ENCODE data around the gene USP16. TPM values are rescaled to one million over a fixed set of nuclear protein-coding genes. Genes with fewer than 3 reads are reported as not detected.

Gene USP16
- total RNA-seq, 1 donor from 2014 or later, result 30.4 TPM

DNA sequence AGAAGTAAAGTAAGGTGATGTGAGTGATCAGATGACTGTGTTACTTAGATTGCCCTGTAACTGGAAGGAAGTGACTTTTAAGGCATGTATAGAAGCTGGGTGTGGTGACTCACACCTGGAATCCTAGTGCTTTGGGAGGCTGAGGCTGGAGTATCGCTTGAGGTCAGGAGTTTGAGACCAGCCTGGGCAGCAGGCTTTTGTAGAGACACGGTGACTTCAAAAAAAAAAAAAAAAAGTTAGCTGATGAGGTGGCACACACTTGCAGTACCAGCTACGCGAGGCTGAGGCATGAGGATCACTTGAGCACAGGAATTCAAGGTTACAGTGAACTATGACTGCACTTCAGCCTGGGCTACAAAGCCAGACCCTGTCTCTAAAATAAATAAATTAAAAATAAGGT, 2.3 kb upstream of the USP16 start:
- ATAC-seq (no peak), DNase-seq (ENCODE audit: missing footprints) (no peak)
- intact Hi-C loops (cut with DNase I), result no loop called here

DNA sequence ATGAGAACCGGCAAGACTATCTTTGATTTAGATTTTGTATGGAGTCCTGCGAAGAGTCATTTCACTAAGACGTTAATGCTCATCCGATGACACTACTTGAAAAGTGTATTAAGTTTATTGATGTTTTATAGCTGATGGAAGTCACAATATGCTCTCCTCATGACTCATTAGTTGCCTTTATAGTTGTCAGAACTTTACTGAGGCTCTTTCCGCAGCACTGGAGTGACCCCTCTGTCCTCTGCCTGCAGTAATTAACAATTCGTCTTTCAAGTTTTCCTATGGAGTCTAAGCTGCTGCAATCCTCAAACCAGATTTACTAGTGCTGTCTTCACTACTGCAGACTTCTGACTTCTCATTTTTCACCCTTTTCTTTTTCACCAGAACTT, 853 bp downstream of the USP16 start:
- intact Hi-C loops (cut with DNase I), result loop anchor here (2.0 to 5.0 kb wide), 2 partner anchors 33 to 47 kb away; partner anchors contain the start of genes CCT8 and LTN1
- ATAC-seq (no peak), DNase-seq (ENCODE audit: missing footprints) (no peak)

DNA sequence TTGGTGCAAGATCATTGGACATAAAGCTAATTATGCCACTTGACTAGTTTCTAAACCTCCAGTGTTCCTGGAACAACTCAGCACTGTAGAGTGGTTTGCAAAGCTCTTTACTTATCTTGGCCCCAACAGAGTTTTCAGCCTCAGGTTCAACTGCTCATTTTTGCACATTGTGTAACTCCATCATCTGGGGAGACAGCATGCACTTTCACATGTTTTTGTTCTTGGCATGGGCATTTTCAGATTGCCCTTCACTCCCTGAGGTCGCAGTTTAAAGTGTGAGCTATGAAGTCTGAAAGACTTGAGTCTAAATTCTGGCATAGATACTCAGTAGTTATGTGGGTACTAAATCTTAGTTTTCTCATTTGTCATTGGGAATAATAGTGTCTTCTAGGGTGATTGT, 5.1 kb downstream of the USP16 start:
- no peak for ATAC-seq
- DNase-seq (ENCODE audit: missing footprints), result no peak

DNA sequence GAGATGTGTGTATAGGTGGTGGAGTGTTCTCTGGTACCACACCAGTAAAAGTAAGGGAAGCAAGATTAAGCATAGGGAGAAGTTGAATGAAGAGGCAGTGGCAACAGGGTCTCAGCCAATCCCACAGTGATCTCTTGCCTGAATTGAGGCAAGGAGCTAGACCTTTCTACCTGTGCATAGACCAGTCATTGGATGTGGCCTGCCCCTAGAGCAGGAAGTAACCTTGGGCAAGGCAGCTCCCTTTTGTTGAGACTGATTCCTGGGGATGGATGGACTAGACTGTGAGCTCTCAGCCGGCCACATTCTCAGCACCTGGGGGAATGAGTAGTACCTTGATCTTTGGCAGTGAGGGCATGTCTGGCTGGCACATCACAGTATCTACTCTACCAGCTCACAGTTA, 6.4 kb downstream of the USP16 start:
- no peak for ATAC-seq
- intact Hi-C loops (cut with DNase I), result no loop called here
- no peak for DNase-seq (ENCODE audit: missing footprints)

More for the DNA sequence above, 5.1 kb downstream of the USP16 start:
- intact Hi-C loops (cut with DNase I), result loop anchor here (5.0 kb wide), 1 partner anchor 37 kb away; the partner anchor contains the start of gene LTN1

DNA sequence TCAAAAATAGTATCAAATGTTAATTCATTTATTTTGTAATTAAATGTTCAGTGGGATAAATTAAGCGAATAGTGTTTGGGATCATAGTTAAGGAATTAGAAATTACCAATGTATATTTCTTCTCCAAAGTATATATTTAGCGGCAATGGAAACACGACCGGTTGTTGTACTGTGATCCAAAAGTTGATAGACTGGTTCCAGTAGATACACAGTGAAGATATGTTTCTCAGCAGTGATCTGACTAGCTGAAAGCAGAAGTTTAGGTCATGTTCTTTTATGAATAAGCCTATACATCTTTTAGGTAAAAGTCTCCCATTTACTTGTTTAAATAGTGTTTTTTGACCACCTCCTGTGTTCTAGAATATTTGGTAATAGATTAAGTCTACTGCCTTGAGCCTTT, 8.8 kb downstream of the USP16 start:
- intact Hi-C loops (cut with DNase I), result no loop called here
- no peak for ATAC-seq
- no peak for DNase-seq (ENCODE audit: missing footprints)

DNA sequence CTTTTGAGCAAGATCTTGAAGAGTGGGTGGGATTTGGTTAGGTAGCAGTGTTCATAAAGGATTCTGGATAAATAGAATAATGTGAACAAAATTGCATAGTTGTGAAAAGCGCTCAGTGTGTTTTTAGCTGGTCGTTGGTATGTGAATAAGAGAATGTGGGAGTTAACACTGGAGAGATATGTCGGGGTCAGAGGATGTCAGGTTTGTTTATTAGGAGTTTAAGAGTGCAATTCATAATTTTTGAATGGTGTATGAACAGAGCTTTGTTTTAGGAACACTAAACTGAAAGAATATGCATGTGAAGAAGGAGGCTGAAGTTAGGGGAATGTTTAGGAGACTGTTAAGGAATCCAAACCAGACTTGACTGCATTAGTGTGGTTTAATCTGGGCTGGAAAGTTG, 9.4 kb downstream of the USP16 start:
- DNase-seq (ENCODE audit: missing footprints) (no peak), ATAC-seq (no peak)
- intact Hi-C loops (cut with DNase I), result no loop called here

DNA sequence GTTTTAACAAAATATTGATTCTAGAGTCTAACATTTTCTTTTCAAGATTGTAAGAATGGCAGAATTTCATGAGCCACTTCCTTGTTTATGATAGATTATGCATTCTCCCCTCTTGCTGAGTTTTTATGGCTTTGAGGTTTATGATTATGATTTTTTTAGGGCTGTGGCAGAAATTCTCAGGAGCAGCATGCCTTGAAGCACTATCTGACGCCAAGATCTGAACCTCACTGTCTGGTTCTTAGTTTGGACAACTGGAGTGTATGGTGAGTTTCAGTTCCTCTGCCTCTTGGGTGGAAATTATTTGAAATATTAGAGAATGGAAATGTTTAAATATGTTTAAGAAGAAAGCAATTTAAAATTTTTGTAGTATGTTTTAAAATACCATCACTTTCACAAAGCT, 10.2 kb downstream of the USP16 start:
- no peak for ATAC-seq
- DNase-seq (ENCODE audit: missing footprints), result no peak
- intact Hi-C loops (cut with DNase I), result no loop called here

DNA sequence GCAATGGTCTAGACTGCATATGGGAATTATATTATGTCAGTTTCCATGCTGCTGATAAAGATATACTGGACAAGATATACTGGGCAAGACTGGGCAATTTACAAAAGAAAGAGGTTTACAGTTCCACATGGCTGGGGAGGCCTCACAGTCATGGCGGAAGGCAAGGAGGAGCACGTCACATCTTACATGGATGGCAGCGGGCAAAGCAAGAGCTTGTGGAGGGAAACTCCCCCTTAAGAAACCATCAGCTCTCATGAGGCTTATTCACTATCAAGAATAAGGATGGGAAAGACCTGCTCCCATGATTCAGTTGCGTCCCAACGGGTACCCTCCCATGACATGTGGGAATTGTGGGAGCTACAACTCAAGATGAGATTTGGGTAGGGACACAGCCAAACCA, 27.8 kb downstream of the USP16 start:
- DNase-seq (ENCODE audit: missing footprints), result no peak
- no peak for ATAC-seq
- intact Hi-C loops (cut with DNase I), result no loop called here

DNA sequence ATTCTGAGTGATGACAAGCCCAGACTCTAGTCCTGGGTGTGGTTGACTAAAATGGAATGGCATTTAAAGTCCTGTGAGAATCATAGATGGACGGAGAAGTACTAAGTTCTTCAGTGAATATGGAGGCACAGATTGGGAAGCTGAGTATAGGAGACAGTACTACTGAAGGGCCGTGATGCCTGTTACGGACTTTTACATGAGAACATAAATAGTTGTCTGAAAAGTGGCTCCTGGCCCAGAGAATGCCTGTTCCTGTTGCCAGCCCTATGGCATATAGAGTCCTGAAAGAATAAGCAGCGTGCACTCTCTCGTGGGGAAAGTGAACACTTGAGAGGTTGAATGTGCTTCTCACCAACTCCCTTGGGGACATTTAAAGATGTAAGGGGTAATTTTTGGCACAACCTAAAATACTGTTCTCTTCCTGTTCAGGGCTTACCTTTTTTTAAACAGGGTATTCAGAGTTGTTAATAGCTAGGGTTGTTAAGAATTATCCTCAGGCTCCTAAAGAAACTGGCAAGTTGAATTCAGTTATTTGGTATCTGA, 28.6 kb downstream of the USP16 start:
- ATAC-seq (no peak), DNase-seq (ENCODE audit: missing footprints) (no peak)
- intact Hi-C loops (cut with DNase I), result no loop called here

DNA sequence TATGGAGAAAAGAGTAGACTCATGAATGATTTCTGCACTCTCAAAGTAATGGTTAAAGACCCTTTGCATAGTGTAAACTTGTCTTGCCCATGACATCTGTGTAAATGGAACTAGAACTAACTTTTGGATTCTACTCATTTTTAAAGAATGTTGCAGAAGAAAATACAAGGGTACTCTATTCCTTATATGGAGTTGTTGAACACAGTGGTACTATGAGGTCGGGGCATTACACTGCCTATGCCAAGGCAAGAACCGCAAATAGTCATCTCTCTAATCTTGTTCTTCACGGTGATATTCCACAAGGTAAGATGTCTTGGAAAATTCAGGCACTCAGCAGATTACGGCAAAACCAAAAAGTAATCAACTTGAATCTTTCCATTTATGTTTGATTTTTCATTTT, 29.2 kb downstream of the USP16 start:
- intact Hi-C loops (cut with DNase I), result no loop called here
- no peak for ATAC-seq
- no peak for DNase-seq (ENCODE audit: missing footprints)

DNA sequence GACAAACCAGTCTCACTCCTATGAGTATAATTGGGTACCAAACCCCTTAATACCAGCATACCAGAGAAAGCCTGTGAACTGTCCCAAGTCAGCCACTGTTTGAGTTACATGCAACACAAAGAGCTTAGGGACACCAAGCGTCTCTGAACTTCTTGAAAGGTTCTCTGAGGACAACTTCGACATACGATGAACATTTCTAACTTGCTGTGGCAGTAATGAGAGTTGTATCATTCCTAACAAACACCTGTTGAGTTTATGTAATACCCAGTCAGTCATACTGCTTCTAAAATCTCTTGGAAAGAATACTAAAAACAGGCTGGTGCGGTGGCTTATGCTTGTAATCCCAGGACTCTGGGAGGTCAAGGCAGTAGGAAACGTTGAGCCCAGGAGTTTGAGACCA, 30.6 kb downstream of the USP16 start:
- no peak for DNase-seq (ENCODE audit: missing footprints)
- intact Hi-C loops (cut with DNase I), result no loop called here
- no peak for ATAC-seq

DNA sequence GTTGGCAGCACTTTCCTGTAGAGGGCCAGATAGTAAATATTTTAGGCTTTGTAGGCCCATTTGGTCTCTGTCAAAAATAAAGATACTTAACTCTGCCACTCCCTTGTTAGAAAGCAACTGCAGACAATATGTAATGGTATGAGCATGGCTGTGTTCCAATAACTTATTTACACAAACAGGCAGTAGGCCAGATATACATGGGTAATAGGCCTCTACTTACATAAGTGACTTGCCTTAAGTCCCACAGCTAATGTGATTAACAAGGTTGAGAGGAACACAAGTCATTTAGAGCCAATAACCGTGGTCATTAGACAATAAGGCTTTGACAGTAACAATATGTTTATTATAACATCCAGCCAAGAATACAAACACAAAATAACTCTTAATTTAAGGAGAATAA, 31.5 kb downstream of the USP16 start:
- ATAC-seq (no peak), DNase-seq (ENCODE audit: missing footprints) (no peak)
- intact Hi-C loops (cut with DNase I), result no loop called here

DNA sequence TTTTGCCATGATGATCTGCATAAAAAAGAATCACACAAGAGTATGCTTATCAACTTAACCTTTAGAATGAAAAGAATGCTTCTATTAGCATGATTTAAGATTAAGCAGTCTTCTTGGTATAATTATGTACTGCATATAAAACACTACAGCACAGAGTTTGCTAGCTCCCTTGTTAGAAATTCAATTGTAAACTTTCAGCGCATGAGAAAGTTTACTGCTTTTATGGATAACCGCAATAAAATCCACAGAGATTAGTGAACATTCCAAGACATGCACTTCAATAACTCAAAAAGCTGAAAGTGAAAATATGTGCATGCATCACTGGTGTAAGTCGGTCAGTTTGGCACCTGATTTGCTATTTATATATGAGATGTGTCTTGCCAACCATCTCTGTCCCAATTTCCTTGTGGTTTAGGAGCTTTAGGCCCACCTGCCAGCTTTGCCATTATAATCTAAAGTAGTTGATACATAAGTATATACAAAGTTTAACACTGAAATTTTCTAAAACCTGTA, 32.1 kb downstream of the USP16 start:
- ATAC-seq (no peak), DNase-seq (ENCODE audit: missing footprints) (no peak)
- intact Hi-C loops (cut with DNase I), result no loop called here

DNA sequence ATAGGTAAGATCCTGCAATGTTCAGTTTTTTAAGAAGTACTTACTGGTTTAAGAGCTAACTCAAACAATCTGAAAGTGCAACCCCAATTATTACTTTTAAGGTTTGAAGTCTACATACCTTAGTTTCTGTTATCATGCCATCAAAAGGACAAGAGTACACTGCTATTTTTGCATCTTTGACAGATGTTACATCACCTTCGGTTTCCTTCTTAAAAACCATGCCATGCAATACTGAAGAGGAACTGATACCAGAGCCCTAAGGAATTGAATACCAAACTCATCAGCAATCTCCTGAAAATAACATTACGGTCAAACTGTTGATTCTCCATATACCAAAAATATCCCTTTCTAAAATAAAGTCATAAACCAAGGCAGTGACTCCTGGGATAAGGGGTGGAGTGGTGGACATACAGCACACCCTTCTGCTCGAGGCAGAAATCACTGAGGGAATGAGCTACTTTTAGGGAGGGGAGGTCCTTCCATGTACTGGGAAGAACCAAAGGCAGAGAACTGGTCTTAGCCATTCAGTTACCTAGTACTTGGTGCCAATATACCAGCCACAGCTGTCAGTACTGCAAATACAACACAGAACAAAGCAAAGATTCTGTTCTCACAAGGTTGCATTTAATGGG, 40.5 kb downstream of the USP16 start:
- DNase-seq (ENCODE audit: missing footprints) (no peak), ATAC-seq (peak; percentile 23)
- intact Hi-C loops (cut with DNase I), result no loop called here

DNA sequence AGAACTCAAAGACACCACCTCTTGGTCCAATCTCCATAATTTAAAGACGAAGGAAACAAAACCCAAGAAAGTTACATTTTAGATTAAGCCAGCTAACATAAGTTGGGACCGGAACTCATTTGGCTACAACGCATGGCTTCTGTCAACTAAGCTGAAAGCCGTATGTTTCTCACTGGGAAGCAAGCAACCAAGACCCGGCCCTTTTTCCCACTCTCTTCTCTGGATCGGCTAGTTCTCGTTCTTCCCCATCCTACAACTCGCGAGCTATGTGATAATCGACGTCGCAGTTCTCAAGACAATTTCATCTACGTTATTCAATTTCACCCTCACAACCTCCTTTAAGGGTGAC, 48.4 kb downstream of the USP16 start:
- DNase-seq (ENCODE audit: missing footprints), result no peak
- intact Hi-C loops (cut with DNase I), result loop anchor here (2.0 to 10.0 kb wide), 2 partner anchors 48 to 222 kb away; partner anchors contain the start of genes BACH1 and USP16
- no peak for ATAC-seq

DNA sequence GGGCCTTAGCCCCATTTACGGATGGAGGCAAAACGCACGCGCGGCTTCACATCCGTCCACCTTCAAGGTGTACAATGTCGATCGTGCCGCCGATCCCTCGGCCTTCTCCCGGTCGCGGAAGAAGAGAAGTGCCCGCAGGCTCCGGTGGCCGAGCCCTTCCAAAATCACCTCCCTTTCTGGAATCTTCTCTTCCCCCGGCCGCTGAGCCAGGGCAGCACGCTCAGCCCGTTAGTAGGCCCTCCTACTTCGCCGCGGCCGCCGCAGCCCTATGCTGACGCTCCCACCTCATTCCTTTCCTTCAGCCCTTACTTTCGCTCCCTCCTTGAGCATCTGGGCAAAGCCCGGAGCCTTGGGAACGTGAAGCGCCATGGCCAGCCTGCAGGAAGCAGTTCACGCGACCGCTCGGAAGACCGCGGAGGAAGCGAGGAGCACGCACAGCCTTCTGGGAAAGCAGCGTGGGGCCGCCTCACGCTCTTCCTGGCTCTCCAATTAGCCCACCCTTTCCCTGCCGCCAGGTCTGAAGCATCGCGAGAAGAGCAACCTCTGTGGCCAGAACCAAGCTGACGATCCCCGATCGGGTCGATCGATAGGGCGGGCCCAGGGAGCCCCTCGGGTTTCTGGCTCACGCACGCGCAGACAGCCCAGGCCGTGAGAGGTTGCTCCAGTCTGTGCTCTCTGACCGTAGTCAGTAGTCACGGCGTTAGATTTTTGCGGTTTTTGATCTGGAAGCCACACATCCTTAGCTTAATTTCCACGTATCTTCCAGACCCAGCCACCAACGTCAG, 48.9 kb downstream of the USP16 start, which contains the start of gene CCT8:
Gene CCT8 (minus strand): TSS at position 427 of the 785 bp plus-strand sequence. CDS start 58 bp downstream, at position 369.
- intact Hi-C loops (cut with DNase I), result loop anchor here (2.0 to 10.0 kb wide), 2 partner anchors 49 to 221 kb away; partner anchors contain the start of genes BACH1 and USP16
- ATAC-seq (peak; percentile 98), DNase-seq (ENCODE audit: missing footprints) (peak; percentile 99)

DNA sequence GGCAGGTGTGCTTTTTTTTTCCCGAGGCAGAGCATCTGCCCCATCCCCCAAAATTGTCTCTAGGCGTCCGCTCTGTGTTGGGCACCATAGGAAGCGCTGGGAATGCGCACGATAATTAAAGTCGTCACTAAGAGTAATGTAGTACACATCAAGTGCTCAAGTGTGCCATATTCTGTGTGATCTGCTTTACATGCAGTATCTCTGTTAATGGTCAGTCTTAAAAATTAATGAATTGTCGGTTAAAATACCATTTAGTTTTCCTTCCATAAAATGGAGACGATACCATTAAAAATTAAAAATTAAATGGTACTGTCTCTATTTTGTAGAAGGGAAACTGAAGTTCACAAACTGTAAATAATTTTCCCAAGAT, 49.5 kb downstream of the USP16 start:
- DNase-seq (ENCODE audit: missing footprints), result no peak
- intact Hi-C loops (cut with DNase I), result loop anchor here (10.0 kb wide), 1 partner anchor 221 kb away; the partner anchor contains the start of gene BACH1
- ATAC-seq, result peak; percentile 35

DNA sequence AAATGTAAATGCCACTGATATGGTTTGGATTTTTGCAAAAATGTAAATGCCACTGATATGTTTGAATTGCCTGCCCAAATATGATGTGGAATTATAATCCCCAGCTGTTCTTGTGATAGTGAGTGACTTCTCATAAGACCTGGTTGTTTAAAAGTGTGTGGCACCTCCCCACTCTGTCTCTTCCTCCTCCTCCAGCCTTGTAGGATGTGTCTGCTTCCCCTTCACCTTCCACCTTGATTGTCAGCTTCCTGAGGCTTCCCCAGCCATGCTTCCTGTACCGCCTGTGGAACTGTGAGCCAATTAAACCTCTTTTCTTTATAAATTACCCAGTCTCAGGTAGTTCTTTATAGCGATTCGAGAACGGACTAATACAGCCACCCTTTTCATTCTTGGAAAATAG, 50.3 kb downstream of the USP16 start:
- ATAC-seq (no peak), DNase-seq (ENCODE audit: missing footprints) (no peak)
- intact Hi-C loops (cut with DNase I), result loop anchor here (10.0 kb wide), 1 partner anchor 220 kb away; the partner anchor contains the start of gene BACH1

DNA sequence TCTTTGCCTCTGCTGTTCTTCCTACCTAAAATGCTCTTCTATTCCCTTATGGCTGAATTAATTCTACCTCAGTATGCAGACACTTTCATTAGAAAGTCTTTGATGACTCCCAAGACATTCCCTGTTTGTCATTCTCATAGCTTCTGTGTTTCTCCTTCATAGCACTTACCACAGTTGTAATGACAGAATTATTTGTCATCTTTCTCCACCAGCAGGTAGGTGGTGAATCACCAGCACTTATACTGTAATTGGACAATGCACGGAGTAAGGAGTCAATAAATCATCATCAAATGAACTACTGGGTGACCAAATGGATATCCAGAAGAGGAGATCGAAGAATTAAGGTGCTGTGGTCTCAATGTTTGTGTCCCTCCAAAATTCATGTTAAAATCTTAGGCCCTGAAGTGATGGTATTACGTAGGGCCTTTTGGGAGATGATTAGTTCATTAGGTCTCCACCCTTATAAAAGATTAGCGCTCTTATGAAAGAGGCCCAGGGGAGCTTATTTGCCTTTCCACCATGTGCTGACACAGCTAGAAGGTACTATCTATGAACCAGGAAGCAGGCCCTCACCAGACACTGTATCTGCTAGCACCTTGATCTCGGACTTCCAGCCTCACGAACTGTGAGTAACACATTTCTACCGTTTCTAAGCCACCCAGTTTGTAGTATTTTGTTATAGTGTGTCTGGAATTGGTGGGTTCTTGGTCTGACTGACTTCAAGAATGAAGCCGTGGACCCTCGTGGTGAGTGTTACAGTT, 51.4 kb downstream of the USP16 start:
- intact Hi-C loops (cut with DNase I), result loop anchor here (10.0 kb wide), 1 partner anchor 219 kb away; the partner anchor contains the start of gene BACH1
- DNase-seq (ENCODE audit: missing footprints), result no peak
- ATAC-seq, result no peak
